PC-3 (cell line): ENCODE results near the gene DPP8. TPM values are rescaled to one million over a fixed set of nuclear protein-coding genes. Genes with fewer than 3 reads are reported as not detected.
A peak's percentile ranks its signal among the peaks of the same experiment; 100 is the strongest.

ENCODE experiments used
- ATAC-seq: fragments of 200-7000 bp; cut with Tn5 transposase; 2 replicates; pipeline ENCODE4 v1.9.1; 2020; ENCODE audit warnings: mild to moderate bottlenecking, moderate library complexity
- BruUV-seq: library from RNA; stranded (reverse); fragments of 400-500 nt; replicated peaks from 2 replicates; lab custom pipeline; 2021; lab: Mats Ljungman, UMichigan
- CTCF ChIA-PET: fragments of 300-600 bp; sonication (Branson Sonifier 250); formaldehyde crosslinking; loops from one replicate; lab custom pipeline; 2022; ENCODE audit warnings: antibody characterized with exemption; lab: Charles Lee
- POLR2A ChIA-PET: fragments of 300-600 bp; sonication (Branson Sonifier 250); formaldehyde crosslinking; loops from one replicate; lab custom pipeline; 2022; ENCODE audit warnings: antibody characterized with exemption; ENCODE audit not compliant: unreplicated experiment; lab: Charles Lee
- DNase-seq: peaks from one replicate; pipeline ENCODE4 v3.0.0-alpha.2; 2015
- H2AFZ ChIP-seq: fragments of 300-600 bp; sonication (generic); 2 replicates; pipeline ENCODE4 v1.6.0; 2016; ENCODE audit warnings: antibody characterized with exemption, low read length
- H3F3A ChIP-seq: fragments of 300-600 bp; sonication (generic); one replicate; pipeline ENCODE4 v1.6.0; 2017; ENCODE audit warnings: antibody characterized with exemption, low read length, control low read depth, mild to moderate bottlenecking; ENCODE audit not compliant: unreplicated experiment
- H3K27ac ChIP-seq: fragments of 300-600 bp; sonication (generic); 2 replicates; pipeline ENCODE4 v1.5.1; 2016; ENCODE audit warnings: mild to moderate bottlenecking, low read length
- H3K27me3 ChIP-seq: fragments of 300-600 bp; sonication (generic); 2 replicates; pipeline ENCODE4 v1.6.1; 2016; ENCODE audit warnings: low read length, mixed read lengths
- H3K36me3 ChIP-seq: fragments of 300-600 bp; sonication (generic); 2 replicates; pipeline ENCODE4 v1.6.1; 2016; ENCODE audit warnings: low read depth, mixed run types, low read length, mixed read lengths
- H3K4me1 ChIP-seq: fragments of 300-600 bp; sonication (generic); 2 replicates; pipeline ENCODE4 v1.5.1; 2016; ENCODE audit warnings: low read length; ENCODE audit not compliant: insufficient read depth
- H3K4me2 ChIP-seq: fragments of 300-600 bp; sonication (generic); 2 replicates; pipeline ENCODE4 v1.6.0; 2016; ENCODE audit warnings: low read length
- H3K4me3 ChIP-seq: fragments of 300-600 bp; sonication (generic); 2 replicates; pipeline ENCODE4 v1.5.1; 2016; ENCODE audit warnings: mild to moderate bottlenecking, low read length, mixed read lengths
- H3K79me2 ChIP-seq: fragments of 300-600 bp; sonication (generic); 2 replicates; pipeline ENCODE4 v1.6.1; 2017; ENCODE audit warnings: low read length, mixed read lengths
- H3K9ac ChIP-seq: fragments of 300-600 bp; sonication (generic); 2 replicates; pipeline ENCODE4 v1.6.0; 2016; ENCODE audit warnings: mild to moderate bottlenecking, low read length
- H3K9me2 ChIP-seq: fragments of 300-600 bp; sonication (generic); replicated peaks from 2 replicates; pipeline ENCODE4 v1.6.1; 2016; ENCODE audit warnings: mixed run types, low read length, mixed read lengths
- H3K9me3 ChIP-seq: fragments of 300-600 bp; sonication (generic); 2 replicates; pipeline ENCODE4 v1.6.1; 2016; ENCODE audit warnings: low read length, mixed read lengths
- H4K20me1 ChIP-seq: fragments of 300-600 bp; sonication (generic); 2 replicates; pipeline ENCODE4 v1.6.1; 2016; ENCODE audit warnings: low read length, mixed read lengths
- EZH2 ChIP-seq: fragments of 300-600 bp; sonication (generic); IDR thresholded peaks from one replicate; pipeline ENCODE4 v1.6.1; 2017; ENCODE audit warnings: antibody characterized with exemption, mild to moderate bottlenecking, low read length; ENCODE audit not compliant: unreplicated experiment
- EZH2phosphoT487 ChIP-seq: fragments of 300-600 bp; sonication (generic); IDR thresholded peaks from 2 replicates; pipeline ENCODE4 v1.6.1; 2018; ENCODE audit warnings: mild to moderate bottlenecking, antibody characterized with exemption, low read length, borderline replicate concordance
- intact Hi-C: fragments of 100-400 bp; cut with micrococcal nuclease; formaldehyde crosslinking; loops from 2 replicates; pipeline ENCODE4 v1.9.0; 2023
- total RNA-seq: library from RNA; depleted of rRNA; stranded (reverse); fragments of >200 nt; gene quantifications from 2 replicates; pipeline ENCODE4 v1.2.3, GENCODE V29; 2014
- TF ChIP-seq, protein P1 (sequence below): fragments of 300-600 bp; sonication (generic); conservative IDR thresholded peaks from 2 replicates; pipeline ENCODE4 v1.5.1; 2017; ENCODE audit warnings: antibody characterized with exemption, low read depth, mild to moderate bottlenecking, low read length

Gene DPP8
- total RNA-seq, 1 experiment from 2014 or later = 20.6 TPM

- ChIA-PET POLR2A (no interaction called here), CTCF (no interaction called here)
- TF ChIP-seq EZH2 (no peak), EZH2phosphoT487 (no peak)
- TF ChIP-seq, protein P1, sequence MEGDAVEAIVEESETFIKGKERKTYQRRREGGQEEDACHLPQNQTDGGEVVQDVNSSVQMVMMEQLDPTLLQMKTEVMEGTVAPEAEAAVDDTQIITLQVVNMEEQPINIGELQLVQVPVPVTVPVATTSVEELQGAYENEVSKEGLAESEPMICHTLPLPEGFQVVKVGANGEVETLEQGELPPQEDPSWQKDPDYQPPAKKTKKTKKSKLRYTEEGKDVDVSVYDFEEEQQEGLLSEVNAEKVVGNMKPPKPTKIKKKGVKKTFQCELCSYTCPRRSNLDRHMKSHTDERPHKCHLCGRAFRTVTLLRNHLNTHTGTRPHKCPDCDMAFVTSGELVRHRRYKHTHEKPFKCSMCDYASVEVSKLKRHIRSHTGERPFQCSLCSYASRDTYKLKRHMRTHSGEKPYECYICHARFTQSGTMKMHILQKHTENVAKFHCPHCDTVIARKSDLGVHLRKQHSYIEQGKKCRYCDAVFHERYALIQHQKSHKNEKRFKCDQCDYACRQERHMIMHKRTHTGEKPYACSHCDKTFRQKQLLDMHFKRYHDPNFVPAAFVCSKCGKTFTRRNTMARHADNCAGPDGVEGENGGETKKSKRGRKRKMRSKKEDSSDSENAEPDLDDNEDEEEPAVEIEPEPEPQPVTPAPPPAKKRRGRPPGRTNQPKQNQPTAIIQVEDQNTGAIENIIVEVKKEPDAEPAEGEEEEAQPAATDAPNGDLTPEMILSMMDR = no peak
- H3K4me1 ChIP-seq = peaks cover 31% of the 10 kb centered on the region
- ATAC-seq (no peak), DNase-seq (no peak)
- H3K27me3 ChIP-seq = no peaks in the 10 kb centered on the region
- no peak overlapping the region for H3K4me2 ChIP-seq
- H4K20me1 ChIP-seq = no peaks in the 10 kb centered on the region
- no peaks in the 10 kb centered on the region for H3K9me3 ChIP-seq
- H3F3A ChIP-seq = no peaks in the 10 kb centered on the region
- no peaks in the 10 kb centered on the region for H3K36me3 ChIP-seq
- no peak overlapping the region for H2AFZ ChIP-seq
- no peak overlapping the region for H3K27ac ChIP-seq
- intact Hi-C loops = no loop called here
- H3K79me2 ChIP-seq = no peaks in the 10 kb centered on the region
- BruUV-seq = no TSS peak
- no peak overlapping the region for H3K9ac ChIP-seq
- H3K9me2 ChIP-seq = no peaks in the 10 kb centered on the region
- H3K4me3 ChIP-seq = no peak overlapping the region
Measured at GRCh38 chr15:65410972-65411371, 106.5 kb downstream of the DPP8 start.

- no peak overlapping the region for H3K4me3 ChIP-seq
- H3K4me2 ChIP-seq = no peak overlapping the region
- DNase-seq (no peak), ATAC-seq (no peak)
- no peaks in the 10 kb centered on the region for H3K27me3 ChIP-seq
- no peaks in the 10 kb centered on the region for H3F3A ChIP-seq
- H4K20me1 ChIP-seq = no peaks in the 10 kb centered on the region
- no peaks in the 10 kb centered on the region for H3K9me3 ChIP-seq
- H3K9me2 ChIP-seq = no peaks in the 10 kb centered on the region
- H3K4me1 ChIP-seq = peaks cover 31% of the 10 kb centered on the region
- no peaks in the 10 kb centered on the region for H3K79me2 ChIP-seq
- no peaks in the 10 kb centered on the region for H3K36me3 ChIP-seq
- no peak overlapping the region for H3K27ac ChIP-seq
- intact Hi-C loops = no loop called here
- no TSS peak for BruUV-seq
- no peak overlapping the region for H3K9ac ChIP-seq
- H2AFZ ChIP-seq = no peak overlapping the region
- POLR2A ChIA-PET = no interaction called here
- TF ChIP-seq, protein P1 = no peak
- no peak for TF ChIP-seq EZH2phosphoT487
- no peak for TF ChIP-seq EZH2
- CTCF ChIA-PET = no interaction called here
Measured at GRCh38 chr15:65410036-65410435, 107.5 kb downstream of the DPP8 start.

DNA sequence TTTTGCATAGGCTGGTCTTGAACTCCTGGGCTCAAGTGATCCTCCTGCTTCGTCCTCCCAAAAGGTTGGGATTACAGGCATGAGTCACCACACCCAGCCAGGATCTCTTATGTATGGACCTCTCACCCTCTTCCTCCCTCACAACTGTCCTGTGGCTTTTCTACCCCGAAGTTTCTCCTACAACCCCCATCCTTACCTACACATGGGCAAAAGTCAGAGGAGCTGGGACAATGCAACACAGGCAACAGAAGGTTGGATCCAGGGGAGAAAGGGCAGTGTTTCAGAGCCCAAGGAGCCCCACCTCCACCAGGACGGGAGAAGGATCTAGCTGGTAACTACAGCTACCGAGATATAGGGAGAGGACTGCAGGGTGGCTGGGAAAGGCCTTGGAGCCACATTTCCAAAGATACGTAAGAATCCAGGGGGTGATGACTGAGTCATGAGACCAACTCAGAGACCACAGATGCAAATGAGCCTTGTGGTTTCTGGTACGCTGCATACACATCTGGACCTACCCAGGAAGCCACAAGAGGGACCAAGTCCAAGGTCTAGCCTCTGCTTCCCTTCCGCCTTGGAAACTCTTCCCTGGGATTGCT is 108.4 kb downstream of the DPP8 start:
- Histone ChIP-seq H3K9me2 (no peaks in the 10 kb centered on the region), H3K9ac (peak overlapping the region; percentile 36; the same call in 1 of the 2 replicates), H3K79me2 (no peaks in the 10 kb centered on the region), H2AFZ (peak overlapping the region; percentile 64; the same call in 1 of the 2 replicates), H3K9me3 (no peaks in the 10 kb centered on the region), H3F3A (no peaks in the 10 kb centered on the region), H3K27ac (peak overlapping the region; percentile 92), H3K4me1 (peaks cover 28% of the 10 kb centered on the region), H4K20me1 (no peaks in the 10 kb centered on the region), H3K27me3 (no peaks in the 10 kb centered on the region), H3K4me2 (peak overlapping the region; percentile 66), H3K36me3 (no peaks in the 10 kb centered on the region), H3K4me3 (no peak overlapping the region)
- intact Hi-C loops = no loop called here
- no TSS peak for BruUV-seq
- ChIA-PET POLR2A (no interaction called here), CTCF (no interaction called here)
- TF ChIP-seq, protein P1 = no peak
- no peak for TF ChIP-seq EZH2
- TF ChIP-seq EZH2phosphoT487 = no peak
- DNase-seq (peak; percentile 71), ATAC-seq (peak; percentile 59)
